NB4 (cell line): ENCODE results near the gene TCF7L2.

Source experiments
- POLR2A ChIP-seq: IDR thresholded peaks from 2 replicates; pipeline ENCODE4 v1.6.1; 2011; ENCODE audit warnings: mild to moderate bottlenecking; ENCODE audit not compliant: insufficient read length; ENCODE audit errors: extremely low read depth
- TF ChIP-seq, protein P1 (sequence below): IDR thresholded peaks from one replicate; pipeline ENCODE4 v1.5.1; 2012; ENCODE audit warnings: low read depth, low read length

DNA sequence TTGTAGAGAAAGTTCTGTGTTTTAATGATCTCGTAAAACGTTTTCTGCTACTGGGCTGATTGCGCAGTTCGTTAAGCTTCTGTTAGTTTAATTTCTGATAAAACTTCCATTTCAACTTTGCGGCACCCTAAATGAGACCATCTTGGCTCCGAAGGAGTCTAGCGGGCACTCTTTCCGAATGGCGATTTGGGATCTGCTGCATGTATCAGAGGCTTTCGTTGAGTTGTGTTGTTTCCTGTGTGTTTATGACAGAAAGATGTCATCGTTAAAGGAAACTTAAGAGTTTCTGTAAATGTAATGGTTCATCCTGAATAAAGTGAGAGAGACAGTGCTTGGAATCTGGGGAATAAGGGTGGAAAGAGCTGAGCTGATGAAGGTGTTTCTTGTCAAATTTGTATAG, 174.7 kb downstream of the TCF7L2 start:
- TF ChIP-seq, protein P1, sequence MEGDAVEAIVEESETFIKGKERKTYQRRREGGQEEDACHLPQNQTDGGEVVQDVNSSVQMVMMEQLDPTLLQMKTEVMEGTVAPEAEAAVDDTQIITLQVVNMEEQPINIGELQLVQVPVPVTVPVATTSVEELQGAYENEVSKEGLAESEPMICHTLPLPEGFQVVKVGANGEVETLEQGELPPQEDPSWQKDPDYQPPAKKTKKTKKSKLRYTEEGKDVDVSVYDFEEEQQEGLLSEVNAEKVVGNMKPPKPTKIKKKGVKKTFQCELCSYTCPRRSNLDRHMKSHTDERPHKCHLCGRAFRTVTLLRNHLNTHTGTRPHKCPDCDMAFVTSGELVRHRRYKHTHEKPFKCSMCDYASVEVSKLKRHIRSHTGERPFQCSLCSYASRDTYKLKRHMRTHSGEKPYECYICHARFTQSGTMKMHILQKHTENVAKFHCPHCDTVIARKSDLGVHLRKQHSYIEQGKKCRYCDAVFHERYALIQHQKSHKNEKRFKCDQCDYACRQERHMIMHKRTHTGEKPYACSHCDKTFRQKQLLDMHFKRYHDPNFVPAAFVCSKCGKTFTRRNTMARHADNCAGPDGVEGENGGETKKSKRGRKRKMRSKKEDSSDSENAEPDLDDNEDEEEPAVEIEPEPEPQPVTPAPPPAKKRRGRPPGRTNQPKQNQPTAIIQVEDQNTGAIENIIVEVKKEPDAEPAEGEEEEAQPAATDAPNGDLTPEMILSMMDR = no peak
- TF ChIP-seq POLR2A = no peak
